Activated T-helper 9 cell treated with anti-CD3 and anti-CD28 coated beads, Interleukin-2, amount 50 U/mL, for 16 hours (primary cell): ENCODE measurements around the gene SLC38A3.

Source experiments
- DNase-seq: peaks from one replicate; pipeline ENCODE4 v3.0.0-alpha.2; 2020; ENCODE audit warnings: low read depth

The SLC38A3 gene

GRCh38 chr3:50192689-50193141, 12.4 kb upstream of the SLC38A3 start:
- DNase-seq: peak; percentile 72

GRCh38 chr3:50193286-50193685, 11.8 kb upstream of the SLC38A3 start:
- DNase-seq: no peak

- DNase-seq: no peak
These were observed 11.3 kb upstream of the SLC38A3 start for GRCh38 chr3:50193746-50194127.

DNA sequence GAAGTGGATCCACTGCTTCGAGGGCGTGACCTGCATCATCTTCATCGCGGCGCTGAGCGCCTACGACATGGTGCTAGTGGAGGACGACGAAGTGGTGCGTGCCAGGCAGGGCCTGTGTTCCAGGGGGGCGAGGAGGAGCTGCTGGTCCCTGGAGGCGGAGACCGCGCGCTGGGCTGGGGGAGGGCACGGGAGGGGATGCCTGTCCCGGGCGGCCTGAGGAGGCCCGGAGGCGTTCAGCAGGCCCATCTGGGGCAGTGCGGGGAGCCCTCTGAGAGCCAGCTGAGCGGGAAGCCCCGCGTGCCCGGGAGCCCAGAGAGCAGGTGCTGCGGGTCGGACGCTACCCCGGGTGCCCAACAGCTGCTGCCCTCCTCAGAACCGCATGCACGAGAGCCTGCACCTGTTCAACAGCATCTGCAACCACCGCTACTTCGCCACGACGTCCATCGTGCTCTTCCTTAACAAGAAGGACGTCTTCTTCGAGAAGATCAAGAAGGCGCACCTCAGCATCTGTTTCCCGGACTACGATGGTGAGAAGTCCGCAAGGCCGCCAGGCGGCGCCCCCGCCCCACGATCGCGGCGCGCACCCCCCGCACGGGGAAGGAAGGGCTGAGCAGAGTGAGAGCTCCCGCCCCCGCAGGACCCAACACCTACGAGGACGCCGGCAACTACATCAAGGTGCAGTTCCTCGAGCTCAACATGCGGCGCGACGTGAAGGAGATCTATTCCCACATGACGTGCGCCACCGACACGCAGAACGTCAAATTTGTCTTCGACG, 10.8 kb upstream of the SLC38A3 start:
- peak; percentile 80 for DNase-seq

- peak; percentile 18 for DNase-seq
These were observed 10.1 kb upstream of the SLC38A3 start for GRCh38 chr3:50194903-50195500.

- DNase-seq: no peak
These were observed 9.4 kb upstream of the SLC38A3 start for GRCh38 chr3:50195501-50196252.

DNA sequence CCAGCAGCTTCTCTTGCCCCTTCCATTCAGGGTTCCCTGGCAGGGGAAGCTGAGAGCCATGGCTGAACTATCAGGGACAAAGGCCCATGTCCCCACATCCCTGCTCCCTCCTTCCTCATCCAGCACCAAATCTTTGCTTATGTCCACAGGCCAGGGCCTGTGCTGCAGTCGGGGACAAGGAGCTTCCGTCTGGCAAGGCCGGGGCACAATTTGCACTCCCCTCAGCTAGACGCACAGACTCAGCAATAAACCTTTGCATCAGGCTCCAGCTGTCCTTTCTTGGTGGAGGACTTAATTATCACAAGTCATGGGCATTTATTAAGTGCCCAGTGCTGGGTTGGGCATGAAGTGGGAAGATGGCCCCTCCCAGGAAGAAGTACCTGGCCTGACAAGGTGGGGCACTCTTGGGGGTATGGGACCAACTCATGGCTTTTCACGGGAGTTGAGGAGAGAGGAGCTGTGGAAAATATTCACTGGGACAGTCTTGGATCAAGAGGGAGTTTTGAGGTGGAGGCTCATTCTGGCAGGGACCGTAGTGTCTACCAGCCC, 8.7 kb upstream of the SLC38A3 start:
- DNase-seq: no peak

GRCh38 chr3:50201573-50202315, 3.3 kb upstream of the SLC38A3 start:
- DNase-seq: no peak

GRCh38 chr3:50202353-50203112, 2.5 kb upstream of the SLC38A3 start:
- no peak for DNase-seq

- no peak for DNase-seq
These were observed 1.8 kb upstream of the SLC38A3 start for GRCh38 chr3:50203113-50203808.

GRCh38 chr3:50203809-50204803, 965 bp upstream of the SLC38A3 start:
- no peak for DNase-seq

- DNase-seq: peak; percentile 9
These were observed 574 bp downstream of the SLC38A3 start for GRCh38 chr3:50205413-50206276.

- DNase-seq: no peak
These were observed 2.4 kb downstream of the SLC38A3 start for GRCh38 chr3:50207359-50208042.

GRCh38 chr3:50208677-50209344, 3.7 kb downstream of the SLC38A3 start:
- no peak for DNase-seq

- DNase-seq: no peak
These were observed 5.1 kb downstream of the SLC38A3 start for GRCh38 chr3:50210176-50210509.

DNA sequence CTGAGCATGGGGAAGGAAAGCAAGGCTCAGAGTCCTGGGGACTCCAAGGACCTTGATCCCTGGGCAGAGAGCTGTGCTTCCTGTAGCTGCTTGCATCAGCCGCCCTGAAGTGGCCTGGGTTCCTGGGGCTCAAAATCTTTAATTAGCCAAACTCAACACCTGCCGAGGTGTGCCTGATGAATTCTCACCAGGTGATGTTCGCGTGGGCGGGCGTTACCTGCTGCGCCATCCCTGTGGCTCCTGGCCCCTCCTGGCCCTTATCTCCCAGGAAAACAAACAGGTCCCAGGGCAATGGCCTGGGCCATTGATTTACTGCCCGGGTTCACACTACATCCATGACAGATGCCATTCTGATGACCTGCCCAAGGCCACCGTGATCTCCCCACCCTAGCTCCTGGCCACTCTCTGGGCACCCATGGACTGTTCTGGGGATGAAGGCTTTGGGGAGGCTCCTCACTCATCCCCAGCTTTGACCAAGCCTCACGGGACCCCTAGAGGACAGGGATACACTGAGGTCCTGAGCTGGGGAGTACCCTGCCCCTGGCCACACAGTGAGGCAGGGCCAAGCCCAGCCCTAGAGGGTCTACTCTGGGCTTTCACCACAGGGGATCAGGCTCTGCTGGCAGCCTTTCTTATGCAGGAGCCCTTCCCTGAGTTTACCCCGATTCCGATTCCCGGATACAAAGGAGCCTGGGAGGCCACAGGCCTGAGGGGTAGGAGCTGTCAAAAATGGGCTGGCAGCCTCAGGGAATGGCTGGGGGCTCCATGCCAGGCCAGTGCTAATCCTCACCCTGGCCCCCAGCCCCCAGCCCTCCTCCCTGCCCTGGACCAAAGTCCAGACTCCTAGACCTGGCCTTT, 5.7 kb downstream of the SLC38A3 start:
- DNase-seq: no peak
